Stimulated activated naive CD4-positive, alpha-beta T cell treated with Interleukin-2 at 50 U/mL for 16 hours (primary cell): ENCODE data around the gene ST3GAL4.

Experiments used
- DNase-seq: peaks from one replicate; lab custom pipeline; 2025; lab: John Stamatoyannopoulos, UW

Gene ST3GAL4

GRCh38 chr11:126408496-126408895 is 53.0 kb downstream of the ST3GAL4 start:
- no peak for DNase-seq

- DNase-seq: no peak
Measured at GRCh38 chr11:126408901-126409619, 53.6 kb downstream of the ST3GAL4 start.

GRCh38 chr11:126409620-126409985 is 54.1 kb downstream of the ST3GAL4 start:
- DNase-seq: no peak

DNA sequence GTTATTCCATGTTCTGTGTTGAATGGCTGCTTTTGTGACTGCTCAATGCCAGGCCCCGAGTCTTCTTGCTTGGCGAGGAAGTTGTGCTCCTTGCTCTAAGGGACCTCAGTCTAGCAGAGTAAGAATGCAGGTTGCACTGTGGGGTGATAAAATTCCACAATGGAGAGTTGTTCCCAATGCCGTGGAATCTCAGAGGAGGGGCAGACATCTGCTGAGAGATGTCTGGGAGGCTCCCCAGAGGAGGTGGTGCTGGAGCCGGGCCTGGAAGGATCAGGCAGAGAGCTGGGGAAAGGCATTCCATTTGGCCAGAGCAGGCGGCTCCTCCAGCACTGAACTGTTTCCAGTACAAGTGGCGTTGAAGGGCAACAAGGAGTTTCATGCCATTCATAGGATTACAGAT is 55.2 kb downstream of the ST3GAL4 start:
- no peak for DNase-seq

GRCh38 chr11:126411971-126412381 is 56.5 kb downstream of the ST3GAL4 start:
- no peak for DNase-seq

DNA sequence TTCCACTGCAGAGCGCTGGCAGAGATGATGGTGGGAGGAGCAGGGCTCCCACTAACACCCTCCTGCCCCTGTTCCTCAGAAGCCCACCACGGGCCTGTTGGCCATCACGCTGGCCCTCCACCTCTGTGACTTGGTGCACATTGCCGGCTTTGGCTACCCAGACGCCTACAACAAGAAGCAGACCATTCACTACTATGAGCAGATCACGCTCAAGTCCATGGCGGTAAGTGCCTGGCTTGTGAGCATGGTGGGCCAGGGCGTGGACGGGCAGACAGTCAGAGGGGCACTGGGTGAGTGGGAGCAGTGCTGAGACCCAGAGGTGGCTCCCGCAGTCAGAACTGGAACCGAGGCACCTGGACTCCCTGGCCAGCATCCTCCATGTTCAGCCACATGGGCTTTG is 57.9 kb downstream of the ST3GAL4 start:
- no peak for DNase-seq

DNA sequence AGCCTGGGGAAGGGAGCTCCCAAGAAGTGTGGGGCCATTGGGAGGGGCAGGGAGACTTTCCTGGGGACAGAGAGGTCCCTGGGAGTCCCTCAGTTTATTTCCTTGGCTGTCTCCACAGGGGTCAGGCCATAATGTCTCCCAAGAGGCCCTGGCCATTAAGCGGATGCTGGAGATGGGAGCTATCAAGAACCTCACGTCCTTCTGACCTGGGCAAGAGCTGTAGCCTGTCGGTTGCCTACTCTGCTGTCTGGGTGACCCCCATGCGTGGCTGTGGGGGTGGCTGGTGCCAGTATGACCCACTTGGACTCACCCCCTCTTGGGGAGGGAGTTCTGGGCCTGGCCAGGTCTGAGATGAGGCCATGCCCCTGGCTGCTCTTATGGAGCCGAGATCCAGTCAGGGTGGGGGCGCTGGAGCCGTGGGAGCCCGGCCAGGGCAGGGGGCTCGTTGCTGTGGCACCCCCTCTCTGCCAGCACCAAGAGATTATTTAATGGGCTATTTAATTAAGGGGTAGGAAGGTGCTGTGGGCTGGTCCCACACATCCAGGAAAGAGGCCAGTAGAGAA is 58.4 kb downstream of the ST3GAL4 start:
- no peak for DNase-seq

GRCh38 chr11:126414615-126415014 is 59.1 kb downstream of the ST3GAL4 start:
- DNase-seq: no peak

DNA sequence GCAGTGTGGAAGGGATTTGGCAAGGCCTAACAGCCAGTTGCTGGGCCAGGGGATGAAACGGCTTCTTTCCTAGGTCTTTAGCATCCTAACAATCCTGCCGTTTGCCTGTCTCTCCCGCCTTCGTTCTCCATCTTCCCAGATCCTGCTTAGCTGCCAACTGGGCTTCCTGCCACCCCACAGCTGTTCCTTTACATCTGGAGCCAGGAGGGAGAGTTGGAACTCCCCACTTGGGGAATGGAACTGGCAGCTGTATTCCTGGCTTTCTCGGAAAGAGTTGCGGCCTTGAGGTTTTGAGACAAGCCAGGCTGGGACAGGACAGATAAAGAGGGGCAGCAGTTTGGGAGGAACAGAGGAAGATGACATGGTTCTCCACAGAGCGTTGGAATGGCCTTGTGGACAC is 59.6 kb downstream of the ST3GAL4 start:
- DNase-seq: no peak

DNA sequence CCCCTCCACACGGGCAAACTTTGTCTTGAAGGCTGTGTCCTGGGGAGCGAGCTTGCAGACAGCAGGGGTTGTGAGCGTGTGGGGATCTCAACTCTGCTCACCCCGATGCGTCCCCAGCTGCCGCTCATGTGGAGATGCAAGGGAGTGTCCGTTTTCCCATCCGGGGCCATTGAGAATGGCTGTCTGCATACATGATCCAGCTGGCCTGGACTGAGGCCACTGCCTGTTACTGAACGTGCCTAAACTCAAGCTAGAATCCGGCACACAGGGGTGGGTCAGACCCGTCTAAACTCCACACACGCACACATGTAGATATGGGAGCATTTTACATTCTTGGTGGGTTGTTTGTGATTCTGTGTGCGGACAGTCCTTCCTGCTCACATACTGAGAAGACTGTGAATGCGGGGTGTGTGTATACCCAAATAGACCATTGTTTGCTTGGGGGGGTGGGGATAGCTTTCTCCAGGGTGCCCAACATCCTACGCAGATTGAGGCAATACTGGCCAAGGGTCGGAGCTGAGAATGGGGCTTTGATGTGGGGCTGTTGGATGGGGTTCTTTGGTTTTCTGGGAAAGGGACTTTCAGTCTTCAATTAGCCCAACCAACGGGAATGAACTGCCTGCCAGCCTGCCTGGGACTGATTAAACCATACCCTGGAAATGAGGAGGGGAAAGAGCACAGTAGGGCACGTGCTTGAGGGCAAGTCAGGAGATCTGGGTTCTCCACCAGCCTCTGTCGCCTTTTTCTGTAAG is 60.4 kb downstream of the ST3GAL4 start:
- no peak for DNase-seq

GRCh38 chr11:126416542-126417090 is 61.1 kb downstream of the ST3GAL4 start:
- peak; percentile 57 for DNase-seq

GRCh38 chr11:126417091-126417862 is 61.8 kb downstream of the ST3GAL4 start:
- DNase-seq: no peak

DNA sequence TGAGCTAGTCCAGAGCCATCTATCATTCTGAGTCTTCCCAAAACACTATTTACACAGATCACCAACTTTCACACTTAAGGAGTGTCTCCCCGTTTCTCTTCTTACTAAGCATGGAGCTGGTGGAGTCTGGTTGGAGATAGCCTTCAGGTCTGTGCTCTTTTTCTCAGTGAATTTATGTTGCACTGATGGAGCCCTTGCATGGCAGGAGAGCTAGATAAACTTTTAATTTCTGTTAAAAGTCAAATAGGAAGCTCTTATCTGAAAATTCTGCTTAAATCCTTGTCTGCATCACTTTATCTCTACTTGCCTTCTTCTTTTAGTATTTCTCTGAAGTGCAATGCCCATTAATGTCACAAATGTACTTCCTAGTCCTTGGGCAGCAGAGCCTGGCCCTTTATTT is 63.4 kb downstream of the ST3GAL4 start:
- DNase-seq: no peak

- DNase-seq: no peak
Measured at GRCh38 chr11:126419801-126420697, 64.6 kb downstream of the ST3GAL4 start.

DNA sequence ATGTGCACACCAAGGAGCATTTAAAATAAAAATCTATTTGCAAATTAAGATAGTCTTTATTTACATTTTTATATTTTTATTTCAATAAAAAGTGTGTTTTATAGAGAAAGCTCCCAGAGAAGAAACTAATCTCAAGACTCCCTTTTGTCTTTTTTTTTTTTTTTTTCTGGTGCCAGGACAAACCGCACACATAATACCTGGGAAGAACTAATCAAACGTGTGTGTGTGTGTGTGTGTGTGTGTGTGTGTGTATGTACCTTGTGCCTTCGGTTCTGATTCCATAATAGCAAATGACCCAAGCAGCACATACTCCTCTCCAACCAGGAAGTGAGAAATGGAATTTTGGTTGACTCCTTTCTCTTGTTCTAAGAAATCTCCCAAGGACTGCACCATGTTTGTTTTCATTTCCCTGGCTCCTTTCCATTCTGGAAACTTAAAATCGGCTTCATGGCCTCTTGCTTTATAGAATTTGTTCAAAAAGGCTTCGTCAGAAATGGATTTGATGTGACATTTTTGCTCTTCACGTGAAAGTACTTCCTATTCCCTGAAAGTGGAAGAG is 65.3 kb downstream of the ST3GAL4 start:
- DNase-seq: no peak

GRCh38 chr11:126421271-126421671 is 65.8 kb downstream of the ST3GAL4 start:
- DNase-seq: no peak

DNA sequence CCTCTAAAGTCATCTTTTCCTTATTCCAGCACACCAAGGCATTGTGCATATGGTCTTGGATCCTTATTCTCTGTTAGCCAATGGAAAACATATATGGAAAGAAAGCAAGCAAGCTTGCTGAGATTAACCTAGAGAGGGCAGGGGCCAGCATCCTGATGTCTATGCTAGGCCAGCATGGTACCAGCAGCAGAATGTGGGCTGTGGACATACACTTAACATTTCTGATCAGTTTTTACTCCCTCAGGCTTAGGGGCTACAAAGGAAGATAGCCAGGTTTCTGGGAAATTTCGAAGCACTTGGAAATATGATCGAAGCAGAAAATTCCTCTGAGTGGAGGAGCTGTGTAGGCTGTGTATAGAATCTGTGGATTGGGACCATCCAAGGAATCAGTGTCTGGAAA is 67.0 kb downstream of the ST3GAL4 start:
- no peak for DNase-seq

DNA sequence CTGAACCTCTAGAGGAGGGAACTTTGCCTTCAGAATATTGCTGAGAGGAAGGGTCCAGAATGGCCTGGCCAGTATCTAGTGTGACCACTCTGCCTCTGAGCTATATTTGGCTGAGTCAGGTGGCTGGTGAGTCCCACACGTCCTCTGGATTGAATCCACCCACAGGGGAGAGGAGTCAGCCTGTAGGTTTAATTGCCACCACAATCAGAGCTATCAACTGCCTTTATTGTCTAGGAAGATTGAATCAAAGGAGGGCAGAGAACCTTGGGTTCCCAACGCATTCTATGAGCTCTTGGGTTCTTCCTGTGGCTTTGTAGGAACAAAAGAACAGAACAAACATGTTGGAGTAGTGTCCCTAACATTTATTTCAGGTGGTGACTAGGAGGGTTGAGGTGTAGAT is 67.7 kb downstream of the ST3GAL4 start:
- no peak for DNase-seq

DNA sequence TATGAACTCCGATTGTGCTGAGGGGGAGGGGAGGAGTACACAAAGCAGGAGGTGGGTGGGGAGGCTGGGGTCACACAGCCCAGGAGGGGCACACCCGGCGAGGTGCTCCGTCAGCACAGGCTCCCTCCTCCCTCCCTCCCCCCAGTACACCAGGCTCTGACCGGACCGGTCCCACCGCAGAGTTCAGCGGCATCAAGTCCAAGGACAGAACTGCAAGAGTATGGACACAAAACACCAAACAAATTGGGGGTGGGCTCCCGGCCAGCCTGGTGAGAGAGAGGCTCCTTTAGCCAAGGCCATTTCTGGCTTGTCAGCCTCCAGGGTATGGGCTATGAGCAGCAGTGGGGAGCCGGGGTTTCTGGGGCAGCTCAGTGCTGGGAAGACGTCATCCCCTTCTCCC is 68.3 kb downstream of the ST3GAL4 start:
- DNase-seq: no peak

DNA sequence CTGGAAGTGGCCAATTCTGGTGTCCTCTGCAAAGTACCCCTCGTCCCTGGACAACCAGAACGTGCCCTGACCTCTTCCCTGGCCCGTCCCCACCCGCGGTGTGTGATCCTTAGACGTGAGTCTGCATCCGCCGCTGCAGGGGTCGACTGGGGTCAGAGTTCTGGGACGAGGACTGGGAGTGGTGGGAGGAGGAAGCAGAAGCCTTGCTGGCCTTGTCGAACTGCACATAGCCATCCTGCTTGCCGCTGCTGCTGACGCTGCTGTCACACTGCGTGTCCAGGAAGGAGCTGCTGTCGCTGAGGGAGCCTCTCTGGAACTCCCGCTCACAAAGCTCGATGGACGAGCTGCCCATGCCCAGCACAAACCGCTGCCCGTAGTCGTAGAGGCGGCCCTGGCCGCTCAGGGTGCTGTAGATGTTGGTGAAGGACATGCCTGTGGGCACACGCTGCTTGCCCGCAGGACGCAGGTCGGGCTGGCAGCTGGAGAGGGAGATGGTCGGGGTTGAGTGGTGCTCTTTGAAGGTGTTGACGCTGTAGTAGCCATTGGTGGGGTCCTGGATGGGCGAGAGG is 69.1 kb downstream of the ST3GAL4 start:
- DNase-seq: no peak

GRCh38 chr11:126426106-126426505 is 70.6 kb downstream of the ST3GAL4 start:
- DNase-seq: no peak
